Natural killer cell (primary cell): ENCODE data around the gene RPS19BP1. TPM values are rescaled to one million over a fixed set of nuclear protein-coding genes. Genes with fewer than 3 reads are reported as not detected.

Source experiments
- ATAC-seq, 3 donors: fragments of 150-1000 bp in 2 of 3; fragments of 200-7000 bp in 1 of 3; cut with Tn5 transposase; 1 replicate in 1 of 3; 2 replicates in 2 of 3; pipeline ENCODE4 v1.10.0; 2021; ENCODE audit warnings: mild to moderate bottlenecking in 2 of 3, moderate library complexity in 2 of 3
- DNase-seq, 2 donors: peaks; one replicate each; pipeline versions ENCODE4 v3.0.0 to v3.0.0-alpha.2; 2013 to 2021; ENCODE audit warnings: mixed read lengths in 1 of 2
- H3K27ac ChIP-seq: one replicate; pipeline ENCODE4 v1.5.1; 2013; ENCODE audit warnings: mild to moderate bottlenecking, low read length
- H3K27me3 ChIP-seq: one replicate; pipeline ENCODE4 v1.6.1; 2013; ENCODE audit warnings: low read length; ENCODE audit not compliant: control insufficient read depth, insufficient read depth
- H3K36me3 ChIP-seq: one replicate; pipeline ENCODE4 v1.6.1; 2013; ENCODE audit warnings: low read length; ENCODE audit not compliant: control insufficient read depth, insufficient read depth
- H3K4me1 ChIP-seq: one replicate; pipeline ENCODE4 v1.6.1; 2013; ENCODE audit warnings: low read length; ENCODE audit not compliant: control insufficient read depth, insufficient read depth
- H3K4me3 ChIP-seq: one replicate; pipeline ENCODE4 v1.5.1; 2013; ENCODE audit warnings: low read length
- H3K9me3 ChIP-seq: one replicate; pipeline ENCODE4 v1.6.1; 2013; ENCODE audit warnings: low read length; ENCODE audit not compliant: control insufficient read depth, insufficient read depth
- H3K27ac Mint-ChIP-seq, 2 donors: one replicate each; pipeline ENCODE4 v1.8.0; 2022; ENCODE audit warnings: mild to moderate bottlenecking in 2 of 2, mixed read lengths in 2 of 2, moderate library complexity in 1 of 2
- H3K27me3 Mint-ChIP-seq, 2 donors: one replicate each; pipeline ENCODE4 v1.8.0; 2022; ENCODE audit warnings: low read depth in 2 of 2, mixed read lengths in 2 of 2
- H3K36me3 Mint-ChIP-seq: one replicate; pipeline ENCODE4 v1.8.0; 2022; ENCODE audit warnings: mixed read lengths
- H3K4me1 Mint-ChIP-seq, 2 donors: one replicate each; pipeline ENCODE4 v1.8.0; 2022; ENCODE audit warnings: mixed read lengths in 2 of 2
- H3K4me3 Mint-ChIP-seq: one replicate; pipeline ENCODE4 v1.8.0; 2022; ENCODE audit warnings: mild to moderate bottlenecking, moderate library complexity, mixed read lengths
- H3K9me3 Mint-ChIP-seq, 2 donors: one replicate each; pipeline ENCODE4 v1.8.0; 2022; ENCODE audit warnings: mixed read lengths in 2 of 2
- CTCF ChIP-seq: fragments of 200-600 bp; IDR thresholded peaks from one replicate; pipeline ENCODE4 v1.8.0; 2022; ENCODE audit warnings: antibody characterized with exemption
- WGBS: methylation state at CpG from one replicate; pipeline ENCODE4 v1.1.7; 2013; ENCODE audit warnings: missing lambda C conversion rate; ENCODE audit not compliant: insufficient coverage; 5-methylcytosine and 5-hydroxymethylcytosine counted together
- intact Hi-C: fragments of 100-400 bp; cut with micrococcal nuclease; formaldehyde crosslinking; loops from one replicate; pipeline ENCODE4 v1.14.2; 2022
- total RNA-seq, 4 donors: library from RNA; stranded (reverse); fragments of 120-200 nt in 1 of 4; gene quantifications; one replicate each; pipeline versions ENCODE4 v1.2.3 to v1.2.4, GENCODE V29; 2013 to 2022

The RPS19BP1 gene
- total RNA-seq, 3 donors from 2014 or later (not counting 1 experiment from before 2014, with no cell fraction given) = 56.7 to 66.5 (median 61.3) TPM

- Histone ChIP-seq H3K9me3 (no peaks in the 10 kb centered on the region), H3K27me3 (no peaks in the 10 kb centered on the region), H3K4me1 (peaks cover 32% of the 10 kb centered on the region), H3K4me3 (no peak overlapping the region), H3K36me3 (peaks cover 5% of the 10 kb centered on the region), H3K27ac (no peak overlapping the region)
- no peaks in the 10 kb centered on the region for H3K9me3 Mint-ChIP-seq
- ATAC-seq (peak in 2 of 3 donors; percentile 15 to 16), DNase-seq (peak; percentile 80 to 86)
- H3K27me3 Mint-ChIP-seq = no peaks in the 10 kb centered on the region
- 14% methylated on average over 41 of the region's 41 CpGs for WGBS
- peak; percentile 97 for TF ChIP-seq CTCF
- no peak overlapping the region for H3K4me3 Mint-ChIP-seq
- peaks cover 15 to 34% of the 10 kb centered on the region in 2 donors for H3K4me1 Mint-ChIP-seq
- intact Hi-C loops = loop anchor here (1.0 to 10.0 kb wide), 5 partner anchors 490 to 1110 kb away; partner anchors contain the start of gene CBX6
- no peaks in the 10 kb centered on the region for H3K36me3 Mint-ChIP-seq
- H3K27ac Mint-ChIP-seq = no peak overlapping the region
Observed at GRCh38 chr22:39534591-39535356, 2.2 kb upstream of the RPS19BP1 start.

GRCh38 chr22:39534092-39534506 lies 1.6 kb upstream of the RPS19BP1 start:
- Mint-ChIP-seq H3K36me3 (no peaks in the 10 kb centered on the region), H3K27me3 (no peaks in the 10 kb centered on the region), H3K27ac (no peak overlapping the region), H3K9me3 (no peaks in the 10 kb centered on the region), H3K4me3 (no peak overlapping the region), H3K4me1 (peaks cover 19 to 41% of the 10 kb centered on the region in 2 donors)
- no peaks in the 10 kb centered on the region for H3K27me3 ChIP-seq
- WGBS = 91% methylated on average over 12 of the region's 12 CpGs
- DNase-seq (no peak), ATAC-seq (no peak)
- H3K9me3 ChIP-seq = no peaks in the 10 kb centered on the region
- no peak overlapping the region for H3K27ac ChIP-seq
- no peak for TF ChIP-seq CTCF
- intact Hi-C loops = loop anchor here (1.0 to 10.0 kb wide), 5 partner anchors 491 to 1111 kb away; partner anchors contain the start of gene CBX6
- H3K4me1 ChIP-seq = peaks cover 38% of the 10 kb centered on the region
- peaks cover 11% of the 10 kb centered on the region for H3K36me3 ChIP-seq
- no peak overlapping the region for H3K4me3 ChIP-seq

- DNase-seq (peak in 1 of 2 donors; percentile 67), ATAC-seq (no peak)
- intact Hi-C loops = loop anchor here (2.0 to 10.0 kb wide), 4 partner anchors 188 to 1114 kb away; partner anchors contain the start of gene CBX6
- Mint-ChIP-seq H3K36me3 (no peaks in the 10 kb centered on the region), H3K4me3 (peak overlapping the region; percentile 94), H3K9me3 (no peaks in the 10 kb centered on the region), H3K4me1 (peaks cover 41 to 66% of the 10 kb centered on the region in 2 donors), H3K27ac (peak overlapping the region; percentile 92 to 97), H3K27me3 (no peaks in the 10 kb centered on the region)
- H3K4me3 ChIP-seq = no peak overlapping the region
- WGBS = 66% methylated on average over 9 of the region's 9 CpGs
- H3K36me3 ChIP-seq = peaks cover 24% of the 10 kb centered on the region
- no peak overlapping the region for H3K27ac ChIP-seq
- H3K4me1 ChIP-seq = peaks cover 69% of the 10 kb centered on the region
- no peaks in the 10 kb centered on the region for H3K9me3 ChIP-seq
- no peaks in the 10 kb centered on the region for H3K27me3 ChIP-seq
- no peak for TF ChIP-seq CTCF
Observed at GRCh38 chr22:39530692-39531331, 1.7 kb downstream of the RPS19BP1 start.
